Measurements from ENCODE around the gene TRIM27.

Gene TRIM27

DNA sequence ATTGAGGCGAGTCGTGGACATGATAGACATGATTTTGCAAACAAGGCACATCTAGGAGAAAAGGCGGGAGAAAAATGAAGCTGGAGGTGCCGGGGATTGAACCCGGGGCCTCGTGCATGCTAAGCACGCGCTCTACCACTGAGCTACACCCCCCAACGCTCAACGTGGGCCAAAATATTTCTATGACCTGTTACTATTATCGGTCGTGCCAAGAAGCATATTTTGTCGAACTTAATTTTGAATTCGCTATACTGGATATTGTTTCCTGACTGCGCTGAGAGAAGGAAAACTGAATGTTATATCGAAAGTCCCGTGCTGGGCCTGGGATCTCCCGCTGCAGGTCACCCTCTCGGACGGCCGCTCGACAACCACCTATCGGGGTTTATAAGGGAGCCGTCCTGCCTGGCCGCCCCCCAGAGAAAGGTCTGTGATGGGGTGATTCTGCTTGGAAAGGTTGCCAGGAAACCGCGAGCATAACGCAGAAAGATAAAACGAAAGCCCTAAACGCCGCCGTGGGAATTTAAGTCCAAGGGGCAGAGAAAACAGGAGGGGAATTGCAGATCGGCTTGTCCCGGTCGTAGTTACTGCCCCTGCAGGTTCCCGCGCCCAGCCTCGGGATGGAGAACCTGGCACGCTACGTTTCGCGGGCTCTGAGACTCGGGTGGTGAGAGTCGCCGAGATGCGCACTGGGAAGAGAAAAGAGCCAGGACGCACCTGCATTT lies 60.0 kb downstream of the TRIM27 start:
- H3K79me2 ChIP-seq (ENCODE audit: insufficient read depth, low read depth), result no peaks in the 10 kb centered on the region
- no peaks in the 10 kb centered on the region for H4K20me1 ChIP-seq (ENCODE audit: insufficient read depth)
- no peak overlapping the region for H3K4me3 ChIP-seq (IDR thresholded peaks at IDR 0.05; ENCODE audit: insufficient read depth, low read depth, low read length)
- peaks cover 7% of the 10 kb centered on the region for H3K4me1 ChIP-seq (ENCODE audit: low read depth, poor library complexity, severe bottlenecking)
- TF ChIP-seq, protein P1, sequence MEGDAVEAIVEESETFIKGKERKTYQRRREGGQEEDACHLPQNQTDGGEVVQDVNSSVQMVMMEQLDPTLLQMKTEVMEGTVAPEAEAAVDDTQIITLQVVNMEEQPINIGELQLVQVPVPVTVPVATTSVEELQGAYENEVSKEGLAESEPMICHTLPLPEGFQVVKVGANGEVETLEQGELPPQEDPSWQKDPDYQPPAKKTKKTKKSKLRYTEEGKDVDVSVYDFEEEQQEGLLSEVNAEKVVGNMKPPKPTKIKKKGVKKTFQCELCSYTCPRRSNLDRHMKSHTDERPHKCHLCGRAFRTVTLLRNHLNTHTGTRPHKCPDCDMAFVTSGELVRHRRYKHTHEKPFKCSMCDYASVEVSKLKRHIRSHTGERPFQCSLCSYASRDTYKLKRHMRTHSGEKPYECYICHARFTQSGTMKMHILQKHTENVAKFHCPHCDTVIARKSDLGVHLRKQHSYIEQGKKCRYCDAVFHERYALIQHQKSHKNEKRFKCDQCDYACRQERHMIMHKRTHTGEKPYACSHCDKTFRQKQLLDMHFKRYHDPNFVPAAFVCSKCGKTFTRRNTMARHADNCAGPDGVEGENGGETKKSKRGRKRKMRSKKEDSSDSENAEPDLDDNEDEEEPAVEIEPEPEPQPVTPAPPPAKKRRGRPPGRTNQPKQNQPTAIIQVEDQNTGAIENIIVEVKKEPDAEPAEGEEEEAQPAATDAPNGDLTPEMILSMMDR (conservative IDR thresholded peaks at IDR 0.05; ENCODE audit: low read depth, low read length), result no peak
- H2AFZ ChIP-seq (ENCODE audit: low read depth), result peak overlapping the region; percentile 99
- H3K36me3 ChIP-seq (ENCODE audit: insufficient read depth), result no peaks in the 10 kb centered on the region
- no peaks in the 10 kb centered on the region for H3K27me3 ChIP-seq (ENCODE audit: insufficient read depth, low read depth)
- H3K27ac ChIP-seq, result peak overlapping the region; percentile 82
- H3K4me2 ChIP-seq, result peak overlapping the region; percentile 61
- peak overlapping the region; percentile 82 for H3K9ac ChIP-seq

DNA sequence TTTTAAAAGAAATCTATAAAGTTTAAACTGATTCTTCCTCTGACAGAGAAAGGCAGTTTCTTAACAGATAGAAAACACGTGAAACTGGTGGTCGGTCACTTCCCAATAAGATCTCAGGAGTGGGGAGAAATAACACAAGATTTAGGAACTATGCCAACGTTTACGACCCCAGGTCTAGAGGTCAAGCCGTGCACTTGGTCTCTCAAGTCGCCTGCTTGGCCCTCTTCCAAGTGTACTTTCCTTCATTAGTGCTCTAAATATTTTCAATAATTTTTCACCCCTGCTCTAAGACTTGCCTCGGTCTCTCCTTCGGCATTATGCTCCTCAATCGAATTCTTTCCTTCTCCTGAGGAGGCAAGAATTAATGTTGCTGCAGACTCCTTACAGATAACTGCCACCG lies 61.7 kb downstream of the TRIM27 start:
- H3K4me3 ChIP-seq (IDR thresholded peaks at IDR 0.05; ENCODE audit: insufficient read depth, low read depth, low read length), result no peak overlapping the region
- no peaks in the 10 kb centered on the region for H4K20me1 ChIP-seq (ENCODE audit: insufficient read depth)
- no peak overlapping the region for H3K27ac ChIP-seq
- H3K4me1 ChIP-seq (ENCODE audit: low read depth, poor library complexity, severe bottlenecking), result peaks cover 3% of the 10 kb centered on the region
- H3K79me2 ChIP-seq (ENCODE audit: insufficient read depth, low read depth), result no peaks in the 10 kb centered on the region
- no peak overlapping the region for H3K9ac ChIP-seq
- no peaks in the 10 kb centered on the region for H3K36me3 ChIP-seq (ENCODE audit: insufficient read depth)
- H2AFZ ChIP-seq (ENCODE audit: low read depth), result no peak overlapping the region
- TF ChIP-seq, protein P1 (conservative IDR thresholded peaks at IDR 0.05; ENCODE audit: low read depth, low read length), result no peak
- H3K4me2 ChIP-seq, result peak overlapping the region; percentile 46; the same call in 1 of the 2 replicates
- no peaks in the 10 kb centered on the region for H3K27me3 ChIP-seq (ENCODE audit: insufficient read depth, low read depth)

DNA sequence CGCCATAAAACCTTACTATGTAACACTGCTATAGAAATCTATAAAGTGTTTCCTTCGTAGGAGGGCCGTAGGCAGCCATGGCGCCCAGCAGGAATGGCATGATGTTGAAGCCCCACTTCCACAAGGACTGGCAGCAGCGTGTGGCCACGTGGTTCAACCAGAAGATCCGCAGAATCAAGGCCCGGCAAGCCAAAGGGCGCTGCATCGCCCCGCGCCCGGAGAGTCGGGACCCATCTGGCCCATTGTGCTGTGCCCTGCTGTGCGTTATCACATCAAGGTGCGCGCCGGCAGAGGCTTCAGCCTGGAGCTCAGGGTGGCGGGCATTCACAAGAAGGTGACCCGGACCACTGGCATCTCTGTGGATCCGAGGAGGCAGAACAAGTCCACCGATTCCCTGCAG lies 62.4 kb downstream of the TRIM27 start:
- Histone ChIP-seq H2AFZ (ENCODE audit: low read depth) (no peak overlapping the region), H3K4me3 (IDR thresholded peaks at IDR 0.05; ENCODE audit: insufficient read depth, low read depth, low read length) (no peak overlapping the region), H3K27me3 (ENCODE audit: insufficient read depth, low read depth) (no peaks in the 10 kb centered on the region)

GRCh38 chr6:28860581-28860980 lies 63.2 kb downstream of the TRIM27 start:
- H2AFZ ChIP-seq (ENCODE audit: low read depth), result no peak overlapping the region

More for the DNA sequence above, 62.4 kb downstream of the TRIM27 start:
- TF ChIP-seq, protein P1 (conservative IDR thresholded peaks at IDR 0.05; ENCODE audit: low read depth, low read length), result no peak
- peaks cover 3% of the 10 kb centered on the region for H3K4me1 ChIP-seq (ENCODE audit: low read depth, poor library complexity, severe bottlenecking)
- no peaks in the 10 kb centered on the region for H4K20me1 ChIP-seq (ENCODE audit: insufficient read depth)
- H3K9ac ChIP-seq, result no peak overlapping the region
- no peaks in the 10 kb centered on the region for H3K36me3 ChIP-seq (ENCODE audit: insufficient read depth)
- H3K27ac ChIP-seq, result no peak overlapping the region
- H3K79me2 ChIP-seq (ENCODE audit: insufficient read depth, low read depth), result no peaks in the 10 kb centered on the region
- no peak overlapping the region for H3K4me2 ChIP-seq

More at GRCh38 chr6:28860581-28860980, 63.2 kb downstream of the TRIM27 start:
- Histone ChIP-seq H3K27ac (no peak overlapping the region), H3K4me1 (ENCODE audit: low read depth, poor library complexity, severe bottlenecking) (peaks cover 3% of the 10 kb centered on the region), H3K36me3 (ENCODE audit: insufficient read depth) (no peaks in the 10 kb centered on the region), H3K79me2 (ENCODE audit: insufficient read depth, low read depth) (no peaks in the 10 kb centered on the region), H3K4me2 (no peak overlapping the region), H3K4me3 (IDR thresholded peaks at IDR 0.05; ENCODE audit: insufficient read depth, low read depth, low read length) (no peak overlapping the region), H4K20me1 (ENCODE audit: insufficient read depth) (no peaks in the 10 kb centered on the region), H3K27me3 (ENCODE audit: insufficient read depth, low read depth) (no peaks in the 10 kb centered on the region), H3K9ac (no peak overlapping the region)
- TF ChIP-seq, protein P1 (conservative IDR thresholded peaks at IDR 0.05; ENCODE audit: low read depth, low read length), result no peak

Data from KMS-11 (cell line).